HTR-8/SVneo (cell line): ENCODE results near the gene OPCML.

Source experiments
- DNase-seq: peaks from one replicate; pipeline ENCODE4 v3.0.0; 2011; ENCODE audit warnings: low spot score, mixed read lengths; ENCODE audit not compliant: insufficient read length
- FAIRE-seq: peaks from 2 replicates; lab custom pipeline; 2011; peaks lifted over from hg19 to GRCh38; lab: Jason Lieb, UNC

Gene OPCML

DNA sequence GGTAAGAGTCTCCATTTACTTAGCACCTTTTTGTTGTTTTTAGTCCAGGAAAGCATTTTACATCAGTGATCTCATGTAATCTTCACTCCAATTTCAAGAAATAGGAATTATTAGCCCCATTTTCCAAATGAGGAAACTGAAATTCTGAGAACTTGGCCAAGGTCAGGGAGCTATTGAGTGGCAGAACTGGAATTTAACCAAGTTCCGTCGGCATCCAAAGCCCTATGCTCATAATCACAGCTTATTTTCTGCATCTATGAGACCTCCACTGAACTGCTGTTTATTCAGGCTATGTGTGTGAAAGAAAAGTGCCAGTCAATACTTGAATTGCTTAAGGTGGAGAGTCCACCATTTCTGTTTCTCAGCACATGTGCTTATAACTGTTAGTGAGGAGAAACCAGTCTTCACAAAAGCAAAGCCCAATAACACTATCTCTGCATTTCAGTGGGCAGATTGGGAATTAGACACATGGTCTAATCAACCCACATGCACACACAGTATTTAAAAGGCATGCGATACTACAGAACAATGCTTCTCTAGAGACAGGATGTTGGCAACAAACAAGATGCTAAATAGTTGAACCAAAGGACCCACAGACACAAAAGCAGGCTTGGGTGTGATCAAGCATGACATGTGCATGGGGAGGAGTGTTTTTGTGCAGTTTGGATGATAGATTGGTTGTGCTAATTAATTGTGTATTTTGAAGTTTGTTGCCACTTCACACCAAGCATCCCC, 780.6 kb downstream of the OPCML start:
- FAIRE-seq (no peak), DNase-seq (no peak)

DNA sequence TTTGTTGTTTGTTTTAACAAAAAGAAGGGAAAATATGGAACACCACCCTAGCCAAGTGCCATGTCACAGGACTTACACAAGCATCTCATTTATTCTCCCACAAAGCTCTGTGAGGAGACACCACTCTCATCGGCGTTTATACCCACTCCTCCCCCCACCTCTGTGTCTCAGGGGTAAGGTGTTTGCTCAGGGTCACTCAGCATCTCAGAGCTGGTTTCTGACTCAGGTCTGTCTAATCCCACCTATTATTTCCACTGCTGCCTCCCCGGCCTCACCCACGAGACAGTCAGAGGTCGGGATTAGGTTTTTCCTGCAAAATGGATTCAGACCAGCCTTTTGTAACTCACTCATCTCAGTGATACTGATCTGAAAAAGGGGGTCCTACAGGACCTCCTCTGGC, 786.0 kb downstream of the OPCML start:
- FAIRE-seq = no peak
- no peak for DNase-seq

GRCh38 chr11:132745306-132745705, 787.0 kb downstream of the OPCML start:
- no peak for DNase-seq
- FAIRE-seq = no peak

DNA sequence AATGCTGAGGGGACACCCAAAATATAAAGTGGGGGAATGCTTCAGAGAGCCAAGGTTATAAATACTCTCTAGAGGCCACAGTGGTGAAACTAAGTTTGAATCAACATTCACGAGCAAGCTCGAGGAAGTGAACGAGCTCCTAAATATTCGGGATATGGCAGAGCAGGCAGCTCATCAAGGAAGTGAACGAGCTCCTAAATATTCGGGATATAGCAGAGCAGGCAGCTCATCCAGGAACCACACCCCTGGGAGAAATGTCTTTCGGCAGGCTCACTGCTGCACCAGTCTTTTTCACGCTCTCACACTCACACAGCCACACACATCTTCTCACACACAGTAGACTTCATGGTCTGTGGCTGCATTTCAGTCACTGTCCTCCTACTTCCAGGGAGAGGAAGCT, 787.5 kb downstream of the OPCML start:
- DNase-seq (peak; percentile 9), FAIRE-seq (no peak)

- FAIRE-seq = no peak
- no peak for DNase-seq
Observed at GRCh38 chr11:132743601-132744000, 788.7 kb downstream of the OPCML start.

DNA sequence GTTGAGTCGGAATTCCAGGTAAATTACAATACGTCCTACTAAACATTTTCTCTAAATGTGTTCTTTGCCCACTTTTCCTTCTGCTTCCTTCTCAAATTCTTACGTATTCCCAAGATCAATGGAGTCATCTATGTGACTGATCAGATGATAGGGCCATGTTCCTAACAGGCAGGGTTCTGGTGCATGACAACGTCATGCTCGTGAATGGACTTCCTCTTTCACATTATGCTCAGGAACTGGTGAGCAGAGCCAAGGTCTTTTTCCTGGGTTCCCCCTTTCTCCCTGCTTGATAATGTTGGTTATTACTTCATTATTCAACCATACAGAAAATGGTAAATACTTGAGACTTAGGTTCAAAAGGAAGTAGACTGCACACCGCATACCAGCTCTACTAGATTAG, 789.4 kb downstream of the OPCML start:
- FAIRE-seq (no peak), DNase-seq (no peak)

DNA sequence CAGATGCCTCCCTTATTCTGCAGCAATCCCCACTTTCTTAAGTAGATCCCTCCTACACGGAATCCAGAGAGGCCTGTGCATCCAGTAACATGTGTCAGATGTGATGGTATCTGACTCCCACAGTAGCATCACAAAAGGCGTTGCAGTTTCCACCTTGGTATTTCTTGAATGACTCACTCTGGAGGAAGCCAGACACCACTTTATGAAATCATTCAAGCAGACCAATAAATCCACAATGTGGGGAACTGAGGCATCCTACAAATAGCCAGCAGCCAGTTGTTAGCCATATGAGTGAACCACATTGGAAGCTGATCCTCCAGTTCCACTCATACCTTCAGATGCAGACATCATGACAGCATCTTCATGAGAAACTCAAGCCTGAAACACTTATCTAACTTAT, 798.1 kb downstream of the OPCML start:
- DNase-seq (peak; percentile 39), FAIRE-seq (no peak)

- FAIRE-seq = no peak
- DNase-seq = no peak
Observed at GRCh38 chr11:132728026-132728425, 804.3 kb downstream of the OPCML start.

DNA sequence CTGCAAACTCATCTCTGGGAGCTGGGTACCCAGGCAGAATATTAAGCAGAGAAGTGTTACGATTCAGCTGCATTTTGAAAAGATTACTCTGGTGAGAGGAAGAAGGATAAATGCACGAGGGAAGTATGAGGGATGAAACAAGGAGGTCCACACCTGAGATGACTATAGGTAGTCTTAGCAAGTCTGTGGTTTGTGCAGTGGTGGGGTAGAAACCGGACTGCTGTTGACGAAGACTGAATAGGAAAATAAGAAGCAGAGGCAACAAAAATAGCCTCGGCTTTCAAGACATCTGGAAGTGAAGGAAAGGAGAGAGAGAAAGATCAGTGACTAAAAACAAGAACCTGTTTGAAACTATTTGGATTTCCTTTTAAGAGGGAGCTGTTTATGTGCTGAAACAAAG, 810.8 kb downstream of the OPCML start:
- FAIRE-seq (no peak), DNase-seq (no peak)

DNA sequence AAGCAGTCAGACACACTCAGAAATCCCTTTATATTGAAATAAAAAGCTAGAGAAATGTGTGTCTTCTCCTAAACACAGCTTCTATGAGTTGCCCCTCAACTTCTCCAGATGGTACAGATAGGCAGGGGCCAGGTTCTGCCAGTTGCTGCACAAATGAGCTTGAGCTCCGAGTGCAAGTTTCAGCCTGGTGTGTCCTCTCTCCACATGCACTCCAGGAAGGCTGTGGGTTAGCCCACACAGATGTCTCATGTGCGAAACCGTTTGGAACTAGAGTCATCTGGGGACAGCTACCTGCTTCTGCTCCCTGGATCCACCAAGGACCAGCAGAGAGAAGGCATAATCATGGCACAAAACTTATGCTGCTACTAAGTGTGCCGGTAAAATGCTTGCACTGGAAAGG, 812.6 kb downstream of the OPCML start:
- FAIRE-seq (no peak), DNase-seq (no peak)

DNA sequence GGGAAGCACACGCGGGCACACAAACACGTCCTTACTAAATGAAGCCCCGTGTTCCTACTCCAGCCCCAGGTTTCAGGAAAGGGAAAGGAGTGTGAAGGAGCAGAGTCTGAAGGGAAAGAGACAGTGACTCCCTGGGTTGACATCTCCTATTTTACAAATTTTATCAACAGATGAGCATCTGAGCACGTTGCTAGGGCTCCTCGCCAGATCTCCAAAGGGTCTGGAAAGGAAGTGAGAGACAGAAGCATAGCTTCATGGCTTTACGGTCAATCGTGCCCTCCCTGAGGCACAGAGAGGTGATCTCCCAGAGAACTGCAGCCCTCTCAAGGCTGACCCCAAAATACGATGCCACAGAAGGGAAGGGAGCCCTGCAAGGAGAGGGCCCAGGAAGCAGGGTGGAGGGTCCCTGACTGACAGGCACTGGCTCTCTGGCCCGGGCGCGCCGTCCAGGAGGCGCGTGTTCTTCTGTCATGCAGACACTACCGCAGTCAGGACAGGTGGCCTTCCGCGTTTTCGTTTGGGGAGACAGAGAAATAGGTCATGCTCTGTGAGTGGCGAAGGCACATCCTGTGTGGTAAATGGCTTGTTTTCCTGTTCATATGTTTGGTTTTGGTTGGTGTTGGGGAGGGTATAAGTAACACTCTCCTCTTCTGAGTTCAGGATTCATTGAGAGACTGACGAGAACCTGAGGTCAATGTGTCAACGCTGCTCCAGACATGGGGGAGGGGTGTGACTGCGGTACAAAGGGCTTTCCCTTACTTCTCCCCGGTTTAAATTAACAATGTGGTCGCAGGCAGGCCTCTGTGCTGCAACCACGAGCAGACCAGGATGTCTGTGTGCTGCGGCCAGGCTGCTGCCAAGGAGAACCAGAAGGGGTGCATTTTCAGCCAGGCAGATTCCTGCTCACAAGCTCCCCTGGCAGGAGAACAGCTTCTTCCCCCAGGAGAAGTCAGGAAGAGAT, 813.3 kb downstream of the OPCML start:
- DNase-seq (no peak), FAIRE-seq (no peak)

- FAIRE-seq (no peak), DNase-seq (no peak)
Observed at GRCh38 chr11:132717824-132718223, 814.5 kb downstream of the OPCML start.

GRCh38 chr11:132716037-132716436, 816.3 kb downstream of the OPCML start:
- DNase-seq (no peak), FAIRE-seq (no peak)

DNA sequence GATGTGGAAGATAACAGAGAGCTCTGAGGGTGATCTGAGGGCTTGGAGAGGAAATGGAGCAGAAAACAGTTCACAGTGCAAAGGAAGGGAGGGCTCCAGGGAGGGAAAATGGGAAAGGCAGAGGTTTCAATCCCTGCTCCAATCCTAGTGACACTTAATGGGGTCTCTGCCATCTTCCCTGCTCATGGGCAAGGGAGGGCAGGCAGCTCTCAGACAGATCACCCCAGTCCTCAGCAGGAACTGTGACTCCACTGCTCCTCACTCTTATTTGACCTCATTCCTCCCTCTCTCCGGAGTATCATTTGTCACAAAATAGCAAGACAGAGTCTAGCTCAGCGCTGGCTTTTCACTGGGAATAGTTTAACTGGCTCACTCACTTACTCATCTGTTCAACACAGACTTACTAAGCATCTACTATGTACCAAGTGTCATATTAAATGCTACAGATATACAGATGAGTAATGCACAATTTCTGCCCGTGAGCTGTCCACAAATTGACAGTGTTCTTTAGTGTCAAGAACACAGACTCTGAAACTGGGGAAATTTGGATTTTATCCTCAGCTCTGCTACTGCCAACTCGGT, 817.4 kb downstream of the OPCML start:
- DNase-seq (no peak), FAIRE-seq (no peak)

DNA sequence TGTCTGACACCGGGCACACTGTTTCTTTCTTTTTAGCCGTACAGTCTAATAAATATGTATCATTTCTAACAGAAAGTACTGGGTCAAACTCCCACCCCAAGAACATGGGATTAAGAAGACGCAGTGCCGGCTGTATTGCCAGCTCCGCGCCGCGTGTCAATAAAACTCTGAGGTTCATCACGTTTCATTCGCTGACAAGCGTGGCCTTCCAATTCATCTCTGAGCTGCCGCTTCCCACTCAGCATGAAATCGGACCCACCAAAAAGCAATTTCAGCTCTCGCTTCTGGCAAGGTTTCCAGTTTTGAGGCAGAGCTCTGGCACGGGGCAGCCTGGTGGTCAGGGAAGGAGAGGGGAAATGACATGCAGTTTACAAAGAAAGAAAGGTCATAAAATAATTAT, 819.8 kb downstream of the OPCML start:
- no peak for DNase-seq
- FAIRE-seq = no peak

- DNase-seq (no peak), FAIRE-seq (no peak)
Observed at GRCh38 chr11:132704781-132705375, 827.4 kb downstream of the OPCML start.

- no peak for DNase-seq
- FAIRE-seq = no peak
Observed at GRCh38 chr11:132692891-132693290, 839.4 kb downstream of the OPCML start.

GRCh38 chr11:132691848-132692550, 840.3 kb downstream of the OPCML start:
- FAIRE-seq (no peak), DNase-seq (no peak)

GRCh38 chr11:132686886-132687285, 845.4 kb downstream of the OPCML start:
- DNase-seq = no peak
- FAIRE-seq = no peak

GRCh38 chr11:132685174-132685611, 847.1 kb downstream of the OPCML start:
- DNase-seq = peak; percentile 37

More at GRCh38 chr11:132685174-132685611, 847.1 kb downstream of the OPCML start:
- FAIRE-seq = no peak
